ENCODE results near the gene YEATS2.

DNA sequence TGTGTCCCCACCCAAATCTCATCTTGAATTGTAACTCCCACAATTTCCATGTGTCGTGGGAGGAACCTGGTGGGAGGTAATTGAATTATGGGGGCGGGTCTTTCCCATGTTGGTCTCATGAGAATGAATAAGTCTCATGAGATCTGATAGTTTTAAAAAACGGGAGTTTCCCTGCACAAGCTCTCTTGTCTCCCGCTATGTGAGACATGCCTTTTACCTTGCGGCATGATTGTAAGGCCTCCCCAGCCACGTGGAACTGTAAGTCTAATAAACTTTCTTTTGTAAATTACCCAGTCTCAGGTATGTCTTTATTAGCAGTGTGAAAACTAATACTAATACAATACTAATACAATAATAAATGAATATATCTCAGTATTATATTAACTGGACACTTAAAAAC is 9.9 kb upstream of the YEATS2 start:
- TF ChIP-seq CTCF (IDR thresholded peaks at IDR 0.05) (no peak), POLR2A (IDR thresholded peaks at IDR 0.05) (no peak)

Measured in uterus (tissue), 2 donors.